NOMO-1 treated with dmso at 0.1 percent for 144 hours (cell line): Measurements from ENCODE around the gene MARCHF7.
A peak's percentile ranks its signal among the peaks of the same experiment; 100 is the strongest.
"Not testable (repeated sequence)": the region's sequence is repeated elsewhere in the genome, so short reads cannot be mapped to it uniquely, and the experiment has no call there.

Source experiments
- DNase-seq: peaks from one replicate; lab custom pipeline; 2025; ENCODE audit not compliant: unreplicated experiment; lab: John Stamatoyannopoulos, UW

MARCHF7 gene, protein sequence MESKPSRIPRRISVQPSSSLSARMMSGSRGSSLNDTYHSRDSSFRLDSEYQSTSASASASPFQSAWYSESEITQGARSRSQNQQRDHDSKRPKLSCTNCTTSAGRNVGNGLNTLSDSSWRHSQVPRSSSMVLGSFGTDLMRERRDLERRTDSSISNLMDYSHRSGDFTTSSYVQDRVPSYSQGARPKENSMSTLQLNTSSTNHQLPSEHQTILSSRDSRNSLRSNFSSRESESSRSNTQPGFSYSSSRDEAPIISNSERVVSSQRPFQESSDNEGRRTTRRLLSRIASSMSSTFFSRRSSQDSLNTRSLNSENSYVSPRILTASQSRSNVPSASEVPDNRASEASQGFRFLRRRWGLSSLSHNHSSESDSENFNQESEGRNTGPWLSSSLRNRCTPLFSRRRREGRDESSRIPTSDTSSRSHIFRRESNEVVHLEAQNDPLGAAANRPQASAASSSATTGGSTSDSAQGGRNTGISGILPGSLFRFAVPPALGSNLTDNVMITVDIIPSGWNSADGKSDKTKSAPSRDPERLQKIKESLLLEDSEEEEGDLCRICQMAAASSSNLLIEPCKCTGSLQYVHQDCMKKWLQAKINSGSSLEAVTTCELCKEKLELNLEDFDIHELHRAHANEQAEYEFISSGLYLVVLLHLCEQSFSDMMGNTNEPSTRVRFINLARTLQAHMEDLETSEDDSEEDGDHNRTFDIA

DNA sequence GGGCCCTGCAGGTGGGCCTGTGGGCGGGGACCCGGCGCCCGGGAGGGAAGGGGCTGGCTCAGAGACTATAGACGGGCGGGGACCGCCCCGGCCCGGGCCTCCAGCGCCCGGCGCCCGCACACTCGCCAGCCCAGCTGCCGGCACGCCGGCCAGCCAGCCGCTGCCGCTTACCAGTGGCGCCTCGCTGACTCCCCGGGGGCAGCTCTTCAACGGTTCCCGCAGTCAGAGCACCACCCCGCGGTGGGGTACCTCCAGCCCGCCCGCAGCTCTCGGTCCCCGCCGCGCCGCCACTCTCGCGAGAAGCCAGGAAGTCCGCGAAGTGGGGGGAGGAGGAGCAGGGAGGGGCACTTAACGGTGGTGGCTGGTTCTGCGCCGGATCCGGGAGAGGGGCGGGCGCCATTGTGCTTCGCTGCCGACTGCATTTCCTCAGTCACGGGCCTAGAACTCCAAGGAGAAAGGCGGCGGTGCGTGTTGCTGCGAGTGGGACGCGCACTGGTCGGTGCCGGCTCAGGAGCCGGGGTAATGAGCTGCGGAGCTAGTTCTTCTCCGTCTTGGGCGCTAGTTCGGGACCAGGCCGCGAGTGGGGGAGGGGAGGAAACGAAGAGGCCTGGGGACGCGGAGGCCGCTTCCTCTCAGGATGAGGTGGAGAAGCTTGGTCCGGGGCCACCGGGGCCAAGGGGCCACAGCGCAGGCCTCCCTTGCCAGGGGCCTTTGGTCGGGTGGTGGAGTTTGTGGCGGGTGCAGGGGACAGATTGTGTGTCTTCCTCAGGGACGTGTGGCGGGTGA is at the start of gene MARCHF7:
Gene MARCHF7 (plus strand): TSS at position 364 of the 786 bp plus-strand sequence. CDS start 16,517 bp downstream, outside the sequence.
- DNase-seq, result peak; percentile 97

DNA sequence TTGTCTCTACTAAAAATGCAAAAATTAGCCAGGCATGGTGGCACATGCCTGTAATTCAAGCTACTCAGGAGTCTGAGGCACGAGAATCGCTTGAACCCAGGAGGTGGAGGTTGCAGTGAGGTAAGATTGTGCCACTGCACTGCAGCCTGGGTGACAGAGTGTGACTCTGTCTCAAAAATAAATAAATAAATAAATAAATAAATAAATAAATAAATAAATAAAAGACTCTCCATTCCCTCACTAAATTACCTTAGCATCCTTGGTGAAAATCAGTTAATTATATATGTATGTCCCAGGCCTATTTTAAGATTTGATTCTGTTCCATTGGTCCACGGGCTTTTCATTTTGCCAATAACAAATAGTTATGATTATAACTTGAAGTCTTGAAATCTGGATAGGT is 44.9 kb upstream of the MARCHF7 start:
- not testable (repeated sequence) for DNase-seq

DNA sequence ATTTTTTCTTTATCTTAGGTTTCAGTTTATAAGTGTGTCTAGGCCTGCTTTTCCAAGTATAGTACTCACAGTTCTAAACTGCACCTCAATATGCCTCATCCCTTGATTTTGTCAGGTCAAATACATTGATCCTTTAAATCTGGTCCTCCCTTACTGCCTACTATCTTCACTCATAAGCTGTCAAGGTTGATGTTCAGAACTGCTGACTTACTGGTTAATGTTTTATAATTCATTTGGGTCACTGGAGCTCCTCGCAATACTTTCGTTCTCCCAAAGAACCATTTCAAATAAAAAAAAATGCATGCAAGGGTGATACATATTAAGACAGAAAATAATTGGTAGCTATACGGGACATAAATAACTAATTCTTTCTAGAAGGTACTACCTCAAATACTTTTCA is 41.3 kb upstream of the MARCHF7 start:
- no peak for DNase-seq

DNA sequence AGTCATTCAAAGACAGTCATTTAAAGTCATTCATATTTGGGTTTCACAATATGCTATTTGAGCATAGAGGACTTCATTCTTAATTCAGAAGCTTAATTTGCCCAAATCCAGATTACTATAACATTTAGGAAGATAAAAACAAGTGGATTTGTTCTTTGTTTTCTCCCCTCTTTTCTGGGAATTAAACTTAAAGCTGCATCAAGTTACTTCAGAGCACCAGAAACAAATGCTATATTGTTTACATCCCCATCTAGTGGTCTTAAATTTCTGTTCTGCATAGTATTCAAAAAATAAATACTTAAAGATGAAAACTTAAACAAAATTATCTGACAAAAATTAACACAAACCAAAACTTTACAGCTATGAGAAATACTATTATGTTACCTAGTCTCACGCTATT is 34.7 kb upstream of the MARCHF7 start:
- no peak for DNase-seq

DNA sequence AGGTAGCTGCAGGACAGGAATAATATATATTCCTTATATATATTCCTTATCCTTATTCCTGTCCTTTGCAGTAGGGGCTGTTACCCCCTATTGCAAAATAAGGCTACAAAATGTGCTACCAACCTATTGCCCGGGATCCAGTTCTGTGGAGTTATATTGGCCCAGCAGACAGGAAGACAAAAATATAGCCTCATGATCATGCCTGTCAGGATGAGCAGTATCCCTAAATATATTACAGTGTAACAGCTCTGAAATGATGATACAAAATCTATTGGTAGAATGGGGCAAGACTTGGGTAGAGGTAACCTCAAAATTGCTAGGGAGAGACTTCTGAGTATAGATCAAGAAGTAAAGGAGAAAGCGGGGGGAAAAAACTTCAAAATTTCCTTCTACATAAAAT is 31.6 kb upstream of the MARCHF7 start:
- no peak for DNase-seq

DNA sequence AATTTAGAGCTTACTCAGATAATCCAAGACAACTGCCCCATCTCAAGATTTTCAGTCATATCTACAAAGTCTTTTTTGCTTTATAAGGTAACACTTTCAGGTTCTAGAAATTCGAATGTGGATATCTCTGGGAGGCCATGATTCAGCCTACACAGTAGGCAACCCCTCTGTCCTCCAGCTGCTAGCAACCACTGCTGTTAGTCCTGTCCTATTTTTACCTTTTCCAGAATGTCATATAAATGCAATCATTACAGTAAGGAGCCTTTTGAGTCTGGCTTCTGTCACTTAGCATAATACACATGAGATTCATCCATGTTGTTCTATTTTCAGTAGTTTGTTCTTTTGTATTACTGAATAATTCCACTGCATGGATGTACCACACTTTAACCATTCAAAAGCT is 28.5 kb upstream of the MARCHF7 start:
- no peak for DNase-seq

DNA sequence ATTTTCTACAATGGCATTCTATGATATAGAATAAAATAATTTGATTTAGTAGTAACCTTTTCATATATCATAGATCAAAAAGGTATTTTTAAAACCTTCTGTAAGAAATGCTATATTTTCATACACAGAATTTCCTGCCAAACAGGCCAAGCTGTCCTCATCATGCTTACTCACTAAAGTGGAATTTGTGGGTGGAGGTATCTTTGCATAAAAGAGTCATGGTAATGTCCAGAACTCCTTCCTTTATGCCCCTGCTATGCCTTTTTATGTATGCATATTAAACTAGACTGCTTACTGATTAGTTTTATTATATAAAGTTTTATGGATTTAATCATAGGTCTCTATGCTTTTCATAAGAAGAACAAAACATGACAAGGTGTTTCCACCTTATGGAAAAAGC is 27.5 kb upstream of the MARCHF7 start:
- no peak for DNase-seq

DNA sequence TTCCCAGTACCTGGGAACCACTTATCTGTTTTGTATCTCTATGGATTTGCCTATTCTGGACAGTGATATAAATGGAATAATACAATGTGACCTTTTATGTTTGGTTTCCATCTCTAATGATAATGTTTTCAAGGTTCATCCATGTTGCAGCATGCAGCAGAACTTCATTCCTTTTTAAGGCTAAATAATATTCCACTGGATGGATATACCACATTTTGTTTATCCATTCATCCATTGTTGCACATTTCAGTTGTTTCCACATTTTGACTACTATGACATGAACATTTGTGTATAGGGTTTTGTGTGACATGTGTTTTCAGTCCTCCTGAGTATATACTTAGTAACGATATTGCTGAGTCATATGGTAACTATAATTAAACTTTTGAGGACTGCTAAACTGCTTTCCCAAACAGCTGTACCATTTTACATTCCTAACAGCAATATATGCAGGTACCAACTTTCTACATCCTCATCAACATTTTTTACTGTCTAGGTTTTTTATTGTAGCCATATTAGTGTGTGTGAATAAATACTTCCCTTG is 17.7 kb upstream of the MARCHF7 start:
- DNase-seq, result no peak

DNA sequence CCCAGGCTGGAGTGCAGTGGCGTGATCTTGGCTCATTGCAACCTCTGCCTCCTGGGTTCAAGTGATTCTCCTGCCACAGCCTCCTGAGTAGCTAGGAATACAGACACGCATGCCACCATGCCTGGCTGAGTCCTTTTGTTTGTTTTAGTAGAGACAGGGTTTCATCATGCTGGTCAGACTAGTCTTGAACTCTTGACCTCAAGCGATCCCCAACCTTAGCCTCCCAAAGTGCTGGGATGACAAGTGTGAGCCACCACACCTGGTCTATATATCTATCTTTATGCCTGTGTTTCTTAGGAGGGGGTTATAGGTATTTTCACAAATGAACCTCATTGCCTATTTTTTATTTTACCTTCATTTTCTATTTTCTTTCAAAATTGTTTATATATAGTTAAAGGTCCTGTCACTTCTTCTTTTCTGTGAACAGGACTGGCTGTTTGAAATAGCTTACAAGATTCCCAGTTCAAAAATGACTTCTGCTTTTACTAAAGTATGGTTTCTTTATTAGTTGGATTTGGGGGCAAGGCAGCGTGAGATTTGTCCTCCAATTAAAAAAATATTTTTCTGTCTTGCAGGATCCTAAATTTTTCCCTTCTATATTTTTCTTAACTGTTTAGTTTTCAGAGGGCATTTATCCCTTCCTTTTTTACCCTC is 16.4 kb upstream of the MARCHF7 start:
- peak; percentile 57 for DNase-seq

DNA sequence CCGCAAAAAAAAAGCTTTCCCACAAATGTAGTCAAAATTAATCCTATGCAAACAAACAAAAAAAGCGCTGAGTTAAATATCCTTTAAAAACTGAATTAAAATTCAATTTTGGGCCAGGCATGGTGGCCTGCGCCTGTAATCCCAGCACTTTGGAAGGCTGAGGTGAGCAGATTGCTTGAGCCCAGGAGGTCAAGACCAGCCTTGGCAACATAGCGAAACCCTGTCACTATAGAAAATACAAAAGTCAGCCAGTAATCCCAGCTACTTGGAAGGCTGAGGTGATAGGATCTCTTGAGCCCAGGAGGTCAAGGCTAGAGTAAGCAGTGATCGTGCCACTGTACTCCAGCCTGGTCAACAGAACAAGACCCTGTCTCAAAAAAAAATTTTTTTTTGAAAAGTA is 8.8 kb upstream of the MARCHF7 start:
- no peak for DNase-seq

DNA sequence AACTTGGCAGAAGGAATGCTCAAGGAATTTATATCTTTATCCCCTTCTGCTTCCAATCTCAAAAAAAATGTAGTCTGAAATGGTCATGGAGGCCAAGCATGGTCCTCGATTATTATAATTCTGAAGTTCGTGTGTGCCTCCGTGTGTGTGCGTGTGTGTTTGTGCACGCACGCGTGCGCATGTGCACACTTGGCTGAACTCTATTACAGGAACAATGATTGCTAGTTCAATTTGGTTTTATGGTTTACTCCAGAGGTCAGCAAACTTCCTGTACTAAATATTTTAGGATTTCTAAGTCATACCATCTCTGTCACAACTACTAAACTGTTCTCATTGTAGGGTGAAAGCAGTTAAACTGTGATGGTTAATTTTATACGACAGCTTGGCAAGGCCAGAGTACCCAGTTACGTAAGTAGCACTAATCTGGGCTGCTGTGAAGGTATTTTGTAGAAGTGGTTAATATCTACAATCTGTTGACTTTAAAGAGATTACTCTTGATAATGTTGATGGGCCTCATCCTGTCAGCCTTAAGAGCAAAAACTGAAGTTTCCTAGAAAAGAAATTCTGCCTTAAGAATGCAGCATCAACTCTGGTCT is 5.8 kb upstream of the MARCHF7 start:
- DNase-seq, result peak; percentile 54

DNA sequence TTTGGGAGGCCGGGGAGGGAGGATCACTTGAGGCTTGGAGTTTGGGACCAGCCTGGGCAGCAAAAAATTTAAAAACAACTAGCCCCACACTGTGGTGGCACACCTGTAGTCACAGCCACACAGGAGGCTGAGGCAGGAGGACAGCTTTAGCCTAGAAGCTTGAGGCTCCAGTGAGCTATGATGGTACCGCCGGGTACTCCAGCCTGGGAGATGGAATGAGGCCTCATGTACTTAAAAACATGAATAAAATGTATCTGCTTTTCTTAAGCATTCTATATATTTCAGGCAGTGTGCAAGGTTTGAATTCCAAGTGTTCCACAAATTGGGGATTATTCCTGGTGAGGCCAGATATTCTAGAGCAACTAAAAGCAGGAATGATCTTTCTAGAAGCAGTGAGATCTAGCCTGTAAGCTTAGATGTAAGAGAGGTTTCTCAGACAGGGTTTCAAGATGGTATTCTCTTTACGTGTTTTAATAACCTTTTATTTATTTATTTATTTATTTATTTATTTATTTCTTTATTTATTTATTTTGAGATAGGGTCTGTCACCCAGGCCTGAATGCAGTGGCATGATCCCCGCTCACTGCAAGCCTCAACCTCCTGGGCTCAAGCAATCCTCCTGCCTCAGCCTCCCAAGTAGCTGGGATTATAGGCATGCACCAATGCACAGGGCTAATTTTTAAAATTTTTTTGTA is 4.1 kb upstream of the MARCHF7 start:
- no peak for DNase-seq

DNA sequence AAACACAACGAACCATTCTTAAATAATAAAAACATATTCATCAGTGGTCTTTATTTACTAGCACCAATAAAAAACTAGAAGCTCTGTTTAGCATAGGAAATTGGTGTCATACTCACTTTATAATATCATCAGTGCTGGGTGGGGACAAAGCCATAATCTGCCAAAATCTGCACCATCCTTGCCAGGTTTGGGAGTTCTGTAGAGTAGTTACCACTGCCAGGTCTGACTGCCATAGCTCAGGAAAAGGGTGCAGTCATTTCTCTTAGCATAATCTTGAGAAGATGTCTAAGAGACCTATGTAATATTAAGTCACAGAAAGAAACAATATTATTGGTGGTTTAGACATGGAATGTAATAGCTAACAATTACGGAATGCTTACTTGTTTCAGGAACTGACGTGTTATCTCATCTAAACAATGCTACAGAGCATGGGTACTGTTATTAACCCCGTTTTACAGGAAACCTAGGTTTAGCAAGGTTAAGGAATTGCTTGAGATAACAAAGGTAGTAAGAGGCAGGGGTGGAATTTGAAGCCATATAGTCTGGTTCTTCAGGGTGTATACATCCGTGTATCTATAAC is 1.6 kb upstream of the MARCHF7 start:
- no peak for DNase-seq

DNA sequence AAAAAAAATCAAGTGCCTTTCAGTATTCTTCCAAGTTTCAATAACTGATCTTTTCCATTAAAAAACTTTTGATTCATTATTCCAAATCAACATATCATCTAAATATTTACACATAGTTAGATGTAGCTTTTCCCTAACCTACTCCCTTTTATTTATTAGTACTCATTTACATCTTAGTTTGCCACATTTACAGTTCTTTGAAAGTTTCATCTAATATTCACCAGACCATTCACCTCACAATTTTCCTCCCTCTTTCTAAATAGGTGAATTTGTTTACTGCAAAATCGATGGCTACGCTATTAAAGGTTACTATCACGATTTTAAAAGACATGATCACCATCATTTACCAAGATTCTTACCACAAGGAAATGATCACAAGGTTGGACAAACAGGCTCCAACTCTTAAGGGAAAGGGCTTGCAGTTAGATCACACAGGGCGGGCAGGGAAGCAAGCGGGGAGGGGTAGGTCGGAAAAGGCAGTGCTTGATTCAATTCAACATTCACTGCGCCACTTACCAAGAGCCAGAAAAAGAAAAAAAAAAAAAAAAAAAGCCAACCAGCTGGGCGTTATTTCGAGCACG is 654 bp upstream of the MARCHF7 start:
- no peak for DNase-seq

DNA sequence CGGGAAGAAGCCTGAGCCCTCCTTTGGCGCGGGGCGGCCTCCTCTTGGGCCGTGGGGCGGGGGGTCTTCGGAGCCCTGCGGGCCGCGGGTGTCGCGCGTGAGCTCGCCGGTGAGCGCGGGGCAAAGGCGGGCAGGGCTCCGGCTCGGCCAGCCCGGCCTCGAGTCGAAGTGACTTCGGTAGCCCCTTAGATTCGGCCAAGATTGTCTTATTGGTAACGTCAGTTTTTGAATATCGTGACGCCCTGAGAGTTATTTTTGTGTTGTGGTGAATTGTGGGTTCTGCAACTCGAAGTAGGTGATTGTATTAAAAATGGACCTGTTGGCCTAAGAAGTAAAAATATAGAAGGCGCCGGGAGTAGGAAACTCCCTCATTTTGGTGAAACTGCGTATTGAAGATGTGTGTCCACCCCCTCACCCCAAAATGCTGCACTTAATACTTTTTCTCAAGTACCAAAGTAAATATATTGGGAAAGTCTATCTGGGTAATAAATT is 669 bp downstream of the MARCHF7 start:
- DNase-seq, result no peak

DNA sequence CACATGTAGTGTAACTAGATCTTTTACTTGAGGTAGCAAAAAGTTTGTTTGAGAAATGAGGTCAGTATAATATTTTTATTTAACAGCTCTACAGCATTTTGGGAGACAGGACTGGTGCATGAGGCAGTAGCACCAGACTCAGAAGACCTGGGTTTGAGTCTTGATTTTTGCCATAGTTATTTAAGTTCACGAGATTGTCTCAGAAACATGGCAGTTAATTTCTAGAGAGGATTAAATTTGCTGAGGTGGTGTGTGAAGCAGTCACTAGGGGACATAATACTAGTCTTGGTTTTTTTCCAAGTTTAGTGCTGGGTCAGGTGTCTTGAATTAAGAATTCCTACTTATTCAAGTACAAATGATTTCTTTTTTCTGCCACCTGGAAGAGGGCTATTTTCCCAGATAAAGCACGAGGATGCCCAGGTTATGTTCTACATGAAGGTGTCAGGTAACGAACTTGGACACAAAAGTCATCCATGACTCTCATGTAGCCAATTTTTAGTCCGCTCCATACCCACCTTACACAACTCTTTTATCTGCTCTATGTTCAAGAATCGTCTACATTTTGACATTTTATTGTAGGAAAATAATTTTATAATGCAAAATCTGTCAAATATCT is 1.4 kb downstream of the MARCHF7 start:
- DNase-seq, result no peak

DNA sequence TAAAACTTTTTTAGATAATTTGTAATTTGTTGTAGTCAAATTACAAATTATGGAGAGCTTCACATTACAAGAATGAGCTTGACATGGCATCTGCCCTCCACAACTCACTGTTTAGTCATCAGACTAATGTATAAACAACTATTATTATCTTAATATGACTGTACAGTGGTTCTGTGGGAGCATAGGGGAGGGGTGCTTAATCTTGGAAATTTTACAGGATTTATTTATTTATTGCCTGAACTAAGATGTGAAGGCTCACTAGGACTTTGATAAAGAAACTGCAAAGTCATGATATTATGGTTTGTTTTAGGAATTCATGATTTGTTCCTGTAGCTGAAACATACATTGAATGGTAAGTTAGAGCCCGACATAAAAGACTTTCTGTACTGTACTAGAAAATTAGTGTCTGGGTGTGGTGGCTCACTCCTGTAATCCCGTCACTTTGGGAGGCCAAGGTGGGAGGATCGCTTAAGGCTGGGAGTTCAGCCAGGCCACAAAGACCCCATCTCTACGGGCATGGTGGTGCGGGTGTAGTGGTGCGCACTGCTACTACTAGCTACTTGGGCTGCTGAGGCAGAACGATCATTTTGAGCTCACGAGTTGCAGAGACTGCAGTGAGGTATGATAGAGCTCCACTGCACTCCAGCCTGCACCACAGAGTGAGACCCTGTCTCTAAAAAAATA is 2.1 kb downstream of the MARCHF7 start:
- no peak for DNase-seq

DNA sequence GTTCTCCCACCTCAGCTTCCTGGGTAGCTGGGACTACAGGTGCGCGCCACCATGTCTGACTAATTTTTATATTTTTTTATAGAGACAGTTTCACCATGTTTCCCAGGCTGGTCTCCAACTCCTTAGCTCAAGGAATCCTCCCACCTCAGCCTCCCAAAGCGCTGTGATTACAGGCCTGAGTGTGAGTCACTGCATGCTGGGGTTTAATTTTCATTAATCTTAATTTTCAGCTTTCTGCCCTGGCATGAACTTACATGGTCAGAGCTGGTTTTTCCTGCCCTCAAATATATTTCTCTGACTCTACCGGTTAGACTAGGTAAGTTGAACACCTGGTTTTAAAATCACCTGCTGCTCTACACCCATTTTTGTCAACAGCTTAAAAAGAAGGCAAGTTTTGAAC is 3.1 kb downstream of the MARCHF7 start:
- no peak for DNase-seq
